Prostate gland (tissue), 2 donors: ENCODE measurements around the gene SLC25A47.

Source experiments
- POLR2A ChIP-seq: fragments of 450-650 bp; IDR thresholded peaks from one replicate; pipeline ENCODE4 v1.6.1; 2016; ENCODE audit warnings: antibody characterized with exemption, mild to moderate bottlenecking
- POLR2AphosphoS5 ChIP-seq: sonication (generic); formaldehyde crosslinking; IDR thresholded peaks from one replicate; pipeline ENCODE4 v1.6.1; 2017; ENCODE audit warnings: antibody characterized with exemption
- TF ChIP-seq, protein P1 (sequence below), 4 experiments: fragments of 200-600 bp in 2 of 4; fragments of 450-650 bp in 2 of 4; sonication (generic) in 2 of 4; IDR thresholded peaks; 1 replicate in 3 of 4; 2 replicates in 1 of 4; pipeline ENCODE4 v1.5.1; 2016 to 2019; ENCODE audit warnings: antibody characterized with exemption in 4 of 4, mild to moderate bottlenecking in 2 of 4, moderate library complexity in 2 of 4

DNA sequence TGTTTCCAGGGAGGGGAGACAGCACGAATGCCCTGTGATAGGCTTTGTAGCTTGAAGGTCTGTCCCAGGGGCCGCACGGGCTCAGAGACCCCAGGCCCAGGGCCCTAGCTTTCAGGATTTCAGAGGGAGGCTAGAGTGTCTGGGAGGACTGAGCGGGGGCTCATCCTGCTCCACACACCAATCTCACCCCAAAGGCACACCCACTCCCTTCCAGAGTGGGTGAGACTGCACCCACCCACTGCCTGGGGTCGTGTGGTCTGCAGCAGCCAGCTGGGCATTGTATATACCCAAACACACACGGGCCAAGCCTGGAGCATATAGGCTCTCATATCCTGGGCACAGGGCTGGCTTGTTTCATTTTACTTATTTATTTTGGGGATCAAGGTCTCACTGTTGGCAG is 5.8 kb upstream of the SLC25A47 start:
- TF ChIP-seq, protein P1, sequence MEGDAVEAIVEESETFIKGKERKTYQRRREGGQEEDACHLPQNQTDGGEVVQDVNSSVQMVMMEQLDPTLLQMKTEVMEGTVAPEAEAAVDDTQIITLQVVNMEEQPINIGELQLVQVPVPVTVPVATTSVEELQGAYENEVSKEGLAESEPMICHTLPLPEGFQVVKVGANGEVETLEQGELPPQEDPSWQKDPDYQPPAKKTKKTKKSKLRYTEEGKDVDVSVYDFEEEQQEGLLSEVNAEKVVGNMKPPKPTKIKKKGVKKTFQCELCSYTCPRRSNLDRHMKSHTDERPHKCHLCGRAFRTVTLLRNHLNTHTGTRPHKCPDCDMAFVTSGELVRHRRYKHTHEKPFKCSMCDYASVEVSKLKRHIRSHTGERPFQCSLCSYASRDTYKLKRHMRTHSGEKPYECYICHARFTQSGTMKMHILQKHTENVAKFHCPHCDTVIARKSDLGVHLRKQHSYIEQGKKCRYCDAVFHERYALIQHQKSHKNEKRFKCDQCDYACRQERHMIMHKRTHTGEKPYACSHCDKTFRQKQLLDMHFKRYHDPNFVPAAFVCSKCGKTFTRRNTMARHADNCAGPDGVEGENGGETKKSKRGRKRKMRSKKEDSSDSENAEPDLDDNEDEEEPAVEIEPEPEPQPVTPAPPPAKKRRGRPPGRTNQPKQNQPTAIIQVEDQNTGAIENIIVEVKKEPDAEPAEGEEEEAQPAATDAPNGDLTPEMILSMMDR (IDR thresholded peaks at IDR 0.05): no peak
- TF ChIP-seq POLR2AphosphoS5: no peak
- TF ChIP-seq POLR2A: no peak
